A549 (cell line): ENCODE measurements around the gene STAT1. TPM values are rescaled to one million over a fixed set of nuclear protein-coding genes. Genes with fewer than 3 reads are reported as not detected.

Experiments used
- ATAC-seq, 2 experiments: fragments of 200-7000 bp in 1 of 2; fragments of >200 bp in 1 of 2; cut with Nextera tagmentation in 1 of 2; cut with Tn5 transposase in 1 of 2; 3 replicates each; pipeline versions ENCODE4 v1.8.0 to v1.9.1; 2018 to 2020; ENCODE audit warnings: mild to moderate bottlenecking in 1 of 2, moderate library complexity in 1 of 2
- CTCF ChIA-PET: fragments of 300-600 bp; sonication (Branson Sonifier 250); formaldehyde crosslinking; extraction: SDS; loops from one replicate; lab custom pipeline; 2021; ENCODE audit warnings: antibody characterized with exemption, inconsistent platforms; lab: Yijun Ruan, JAX
- POLR2A ChIA-PET: fragments of 350-600 bp; formaldehyde crosslinking; extraction: SDS; loops from one replicate; lab custom pipeline; 2021; ENCODE audit warnings: antibody characterized with exemption, inconsistent platforms; lab: Yijun Ruan, JAX
- DNase-seq, 2 experiments: peaks; one replicate each; pipeline versions ENCODE4 v3.0.0 to v3.0.0-alpha.2; 2011 to 2016; ENCODE audit warnings: low read depth in 1 of 2, low spot score in 1 of 2
- FAIRE-seq: peaks from 2 replicates; lab custom pipeline; 2011; peaks lifted over from hg19 to GRCh38; lab: Jason Lieb, UNC
- H3K27ac ChIP-seq, 2 experiments: fragments of >200 bp; sonication (Bioruptor Twin); formaldehyde crosslinking; 3 replicates each; pipeline ENCODE4 v1.5.1; 2016 to 2017
- H3K4me1 ChIP-seq: fragments of >200 bp; sonication (Bioruptor Twin); formaldehyde crosslinking; 3 replicates; pipeline ENCODE4 v1.6.1; 2016
- H3K4me2 ChIP-seq: fragments of >200 bp; sonication (Bioruptor Twin); formaldehyde crosslinking; 3 replicates; pipeline ENCODE4 v1.6.1; 2016
- H3K4me3 ChIP-seq: fragments of >200 bp; sonication (Bioruptor Twin); formaldehyde crosslinking; 3 replicates; pipeline ENCODE4 v1.5.1; 2016
- H3K9me3 ChIP-seq: fragments of >200 bp; sonication (Bioruptor Twin); formaldehyde crosslinking; 3 replicates; pipeline ENCODE4 v1.6.1; 2016
- ATOH8 ChIP-seq: fragments of 250-450 bp; sonication (Bioruptor Pico); IDR thresholded peaks from 2 replicates; pipeline ENCODE4 v1.5.0; 2020; ENCODE audit warnings: low read depth, mild to moderate bottlenecking, moderate library complexity
- BHLHE40 ChIP-seq: IDR thresholded peaks from 2 replicates; pipeline ENCODE4 v1.6.1; 2012; ENCODE audit warnings: low read depth, low read length, inconsistent platforms
- CBX2 ChIP-seq: fragments of 200-600 bp; sonication (generic); IDR thresholded peaks from 2 replicates; pipeline ENCODE4 v1.6.1; 2016; ENCODE audit warnings: low read depth, mild to moderate bottlenecking, borderline replicate concordance
- CBX8 ChIP-seq: fragments of 200-600 bp; sonication (generic); IDR thresholded peaks from 2 replicates; pipeline ENCODE4 v1.6.1; 2016
- CHD4 ChIP-seq: fragments of 200-600 bp; sonication (generic); IDR thresholded peaks from 2 replicates; pipeline ENCODE4 v1.6.1; 2016; ENCODE audit warnings: antibody characterized with exemption, mild to moderate bottlenecking, borderline replicate concordance
- CTCF ChIP-seq: fragments of >200 bp; sonication (Bioruptor Twin); formaldehyde crosslinking; IDR thresholded peaks from 3 replicates; pipeline ENCODE4 v1.5.1; 2016
- E2F6 ChIP-seq: IDR thresholded peaks from 2 replicates; pipeline ENCODE4 v1.6.1; 2012; ENCODE audit warnings: low read depth, borderline replicate concordance
- EHF ChIP-seq: fragments of 250-450 bp; sonication (Bioruptor Pico); IDR thresholded peaks from 2 replicates; pipeline ENCODE4 v1.5.0; 2020; ENCODE audit warnings: mild to moderate bottlenecking
- ELK1 ChIP-seq: fragments of 150-350 bp; IDR thresholded peaks from 2 replicates; pipeline ENCODE4 v1.6.1; 2014; ENCODE audit warnings: low read depth, mild to moderate bottlenecking, low read length
- EP300 ChIP-seq, 2 experiments: fragments of >200 bp; sonication (Bioruptor Twin); formaldehyde crosslinking; IDR thresholded peaks; 2 replicates in 1 of 2; 3 replicates in 1 of 2; pipeline ENCODE4 v1.6.1; 2016 to 2017
- FOSB ChIP-seq: fragments of 250-450 bp; sonication (Bioruptor Pico); IDR thresholded peaks from 2 replicates; pipeline ENCODE4 v1.5.0; 2020; ENCODE audit warnings: mild to moderate bottlenecking, moderate library complexity
- FOSL2 ChIP-seq, 2 experiments: fragments of 450-650 bp in 1 of 2; fragments of >200 bp in 1 of 2; sonication (Bioruptor Twin) in 1 of 2; formaldehyde crosslinking; IDR thresholded peaks; 2 replicates each; pipeline versions ENCODE4 v1.5.0 to v1.6.1; 2016 to 2020; ENCODE audit warnings: mild to moderate bottlenecking in 1 of 2, moderate library complexity in 1 of 2
- FOXS1 ChIP-seq: fragments of 250-450 bp; sonication (Bioruptor Pico); IDR thresholded peaks from 2 replicates; pipeline ENCODE4 v1.5.0; 2020; ENCODE audit warnings: mild to moderate bottlenecking, moderate library complexity
- HDAC2 ChIP-seq: fragments of 200-600 bp; sonication (generic); IDR thresholded peaks from 2 replicates; pipeline ENCODE4 v1.6.1; 2016
- HEYL ChIP-seq: fragments of 250-450 bp; sonication (Bioruptor Pico); IDR thresholded peaks from 2 replicates; pipeline ENCODE4 v1.8.0; 2021; ENCODE audit warnings: mild to moderate bottlenecking, moderate library complexity
- HOXB13 ChIP-seq: fragments of 250-450 bp; sonication (Bioruptor Pico); IDR thresholded peaks from 2 replicates; pipeline ENCODE4 v1.5.0; 2020; ENCODE audit warnings: low read depth, mild to moderate bottlenecking, moderate library complexity
- JUN ChIP-seq, 2 experiments: fragments of >200 bp; sonication (Bioruptor Twin); formaldehyde crosslinking; IDR thresholded peaks; 2 replicates in 1 of 2; 3 replicates in 1 of 2; pipeline ENCODE4 v1.6.1; 2016 to 2017
- JUNB ChIP-seq: fragments of >200 bp; sonication (Bioruptor Twin); formaldehyde crosslinking; IDR thresholded peaks from 2 replicates; pipeline ENCODE4 v1.6.1; 2016
- KDM1A ChIP-seq: fragments of 200-600 bp; sonication (generic); IDR thresholded peaks from 2 replicates; pipeline ENCODE4 v1.6.1; 2016; ENCODE audit warnings: low read depth, mild to moderate bottlenecking
- KDM5A ChIP-seq: fragments of 200-600 bp; sonication (generic); IDR thresholded peaks from 2 replicates; pipeline ENCODE4 v1.6.1; 2016; ENCODE audit warnings: antibody characterized with exemption, mild to moderate bottlenecking
- MAFK ChIP-seq: fragments of 450-650 bp; IDR thresholded peaks from 2 replicates; pipeline ENCODE4 v1.6.1; 2014; ENCODE audit not compliant: partially characterized antibody
- MAZ ChIP-seq: fragments of 150-350 bp; IDR thresholded peaks from 2 replicates; pipeline ENCODE4 v1.6.1; 2014; ENCODE audit warnings: antibody characterized with exemption, low read depth, low read length, borderline replicate concordance
- MYC ChIP-seq: IDR thresholded peaks from 2 replicates; pipeline ENCODE4 v1.6.1; 2012; ENCODE audit warnings: mild to moderate bottlenecking, inconsistent platforms, low read length, improper control_type of control experiment, borderline replicate concordance
- NFE2L2 ChIP-seq: fragments of 150-350 bp; conservative IDR thresholded peaks from 2 replicates; pipeline ENCODE4 v1.6.1; 2014; ENCODE audit warnings: low read length
- NPAS2 ChIP-seq: fragments of 250-450 bp; sonication (Bioruptor Pico); IDR thresholded peaks from 2 replicates; pipeline ENCODE4 v1.8.0; 2022; ENCODE audit warnings: mild to moderate bottlenecking, moderate library complexity, borderline replicate concordance
- NR3C1 ChIP-seq: fragments of >200 bp; sonication (Bioruptor Twin); formaldehyde crosslinking; IDR thresholded peaks from 3 replicates; pipeline ENCODE4 v1.6.1; 2017
- PBX3 ChIP-seq: IDR thresholded peaks from 2 replicates; pipeline ENCODE4 v1.6.1; 2012
- PHF8 ChIP-seq: fragments of 200-600 bp; sonication (generic); IDR thresholded peaks from 2 replicates; pipeline ENCODE4 v1.6.1; 2016; ENCODE audit warnings: low read depth, mild to moderate bottlenecking, antibody characterized with exemption, moderate library complexity, borderline replicate concordance
- POLR2A ChIP-seq: IDR thresholded peaks from 2 replicates; pipeline ENCODE4 v1.6.1; 2012; ENCODE audit warnings: mild to moderate bottlenecking, low read length
- RAD21 ChIP-seq, 2 experiments: fragments of >200 bp in 1 of 2; sonication (Bioruptor Twin) in 1 of 2; formaldehyde crosslinking in 1 of 2; IDR thresholded peaks in 1 of 2; conservative IDR thresholded peaks in 1 of 2; 2 replicates in 1 of 2; 3 replicates in 1 of 2; pipeline ENCODE4 v1.6.1; 2012 to 2018; ENCODE audit warnings: inconsistent platforms in 1 of 2
- RARB ChIP-seq: fragments of 250-450 bp; sonication (Bioruptor Pico); IDR thresholded peaks from 2 replicates; pipeline ENCODE4 v1.8.0; 2021; ENCODE audit warnings: mild to moderate bottlenecking, moderate library complexity
- RCOR1 ChIP-seq: fragments of 150-350 bp; IDR thresholded peaks from 2 replicates; pipeline ENCODE4 v1.6.1; 2014; ENCODE audit warnings: antibody characterized with exemption, low read length, low read depth
- RNF2 ChIP-seq: fragments of 200-600 bp; sonication (generic); IDR thresholded peaks from 2 replicates; pipeline ENCODE4 v1.6.1; 2016; ENCODE audit warnings: low read depth, mild to moderate bottlenecking, antibody characterized with exemption, moderate library complexity, borderline replicate concordance
- SREBF2 ChIP-seq: fragments of 450-650 bp; IDR thresholded peaks from 2 replicates; pipeline ENCODE4 v1.6.1; 2014; ENCODE audit warnings: mild to moderate bottlenecking, moderate library complexity
- TP53 ChIP-seq: fragments of 250-450 bp; sonication (Bioruptor Pico); IDR thresholded peaks from 2 replicates; pipeline ENCODE4 v1.5.0; 2021; ENCODE audit warnings: mild to moderate bottlenecking, moderate library complexity
- ZC3H11A ChIP-seq: fragments of 450-650 bp; IDR thresholded peaks from 2 replicates; pipeline ENCODE4 v1.6.1; 2014; ENCODE audit warnings: antibody characterized with exemption, mild to moderate bottlenecking
- ZFP36 ChIP-seq: fragments of 450-650 bp; IDR thresholded peaks from 2 replicates; pipeline ENCODE4 v1.6.1; 2014; ENCODE audit warnings: borderline replicate concordance; ENCODE audit not compliant: partially characterized antibody
- WGBS: methylation state at CpG from one replicate; pipeline ENCODE4 v1.1.6; 2017; ENCODE audit errors: missing lambda C conversion rate; 5-methylcytosine and 5-hydroxymethylcytosine counted together
- polyA plus RNA-seq, 4 experiments: library from polyadenylated mRNA; depleted of rRNA in 3 of 4; stranded (reverse); fragments of >200 nt; fragmentation: RNase III in 1 of 4; extraction: RNeasy Plus Mini Kit Qiagen cat#74134 plus additional on column Dnase treatment in 1 of 4; gene quantifications; 2 replicates in 3 of 4; 3 replicates in 1 of 4; pipeline ENCODE4 v1.2.3, GENCODE V29; 2011 to 2017

Gene STAT1
- polyA plus RNA-seq, 2 of the 4 experiments (the other 2 are of a cell fraction): 105 to 182 TPM

GRCh38 chr2:191020742-191021381 lies 6.9 kb upstream of the STAT1 start:
- DNase-seq (peak; percentile 17 to 67), ATAC-seq (peak; percentile 59 to 71), FAIRE-seq (no peak)
- Histone ChIP-seq H3K4me2 (peak overlapping the region; percentile 98), H3K27ac (peak overlapping the region; percentile 95 to 99), H3K9me3 (no peaks in the 10 kb centered on the region), H3K4me3 (peak overlapping the region; percentile 71), H3K4me1 (peaks cover 34% of the 10 kb centered on the region)
- POLR2A ChIA-PET: interaction anchor here (1.1 to 2.5 kb wide), 6 partner anchors 15 to 135 kb away, joined by 3 to 24 read pairs (median 6); no protein-coding TSS in a partner anchor
- CTCF ChIA-PET: interaction anchor here (0.9 to 1.4 kb wide), 3 partner anchors 9 to 24 kb away, joined by 3 to 6 read pairs (median 3); no protein-coding TSS in a partner anchor
- WGBS: 7% methylated on average over 14 of the region's 14 CpGs
- TF ChIP-seq TP53 (no peak), FOSL2 (IDR thresholded peaks at IDR 0.05) (0 out of 2 replicates have a peak, but pooled peaks have one; percentile 10), FOSL2 (CRISPR knock-in tag; IDR thresholded peaks at IDR 0.05) (peak; percentile 69), E2F6 (no peak), ELK1 (no peak), POLR2A (peak; percentile 20), JUNB (peak; percentile 30; the same call in 1 of the 2 replicates), CHD4 (no peak), ATOH8 (CRISPR knock-in tag) (0 out of 2 replicates have a peak, but pooled peaks have one; percentile 49), NFE2L2 (peak; percentile 53; the same call in 1 of the 2 replicates), EP300 (IDR thresholded peaks at IDR 0.05) (no peak; a peak in 1 of 5 replicates), CTCF (no peak), BHLHE40 (0 out of 2 replicates have a peak, but pooled peaks have one; percentile 48), CBX8 (no peak), MAZ (no peak), FOXS1 (CRISPR knock-in tag) (no peak), SREBF2 (no peak), RNF2 (no peak), ZFP36 (no peak), KDM1A (no peak), FOSB (no peak; the same call in 1 of the 2 replicates), MYC (no peak), KDM5A (no peak), EHF (CRISPR knock-in tag) (no peak), NPAS2 (no peak), PHF8 (no peak), JUN (IDR thresholded peaks at IDR 0.05) (peak; percentile 21 to 70; a peak in 3 of 5 replicates), RAD21 (conservative IDR thresholded peaks at IDR 0.05 in 1 of 2, IDR thresholded peaks at IDR 0.05 in 1 of 2) (no peak), HEYL (no peak), HOXB13 (CRISPR knock-in tag) (peak; percentile 90; the same call in 1 of the 2 replicates), MAFK (peak; percentile 84), HDAC2 (no peak), PBX3 (no peak), NR3C1 (no peak), RCOR1 (no peak), RARB (CRISPR knock-in tag) (peak; percentile 72), ZC3H11A (no peak), CBX2 (no peak)
